Hepatocyte (in vitro differentiated cells): Measurements from ENCODE around the gene ESRRG. TPM values are rescaled to one million over a fixed set of nuclear protein-coding genes. Genes with fewer than 3 reads are reported as not detected.

Experiments
- DNase-seq: peaks from one replicate; pipeline ENCODE4 v3.0.0-alpha.2; 2016; ENCODE audit warnings: low spot score
- H2AFZ ChIP-seq: fragments of 200-600 bp; sonication (generic); 2 replicates; pipeline ENCODE4 v1.6.0; 2016; ENCODE audit warnings: antibody characterized with exemption, mild to moderate bottlenecking
- H3K27ac ChIP-seq: fragments of 200-600 bp; sonication (generic); 2 replicates; pipeline ENCODE4 v1.5.1; 2016; ENCODE audit warnings: mild to moderate bottlenecking
- H3K27me3 ChIP-seq: fragments of 200-600 bp; sonication (generic); 2 replicates; pipeline ENCODE4 v1.6.1; 2016
- H3K36me3 ChIP-seq: fragments of 200-600 bp; sonication (generic); replicated peaks from 2 replicates; pipeline ENCODE4 v1.5.1; 2016; ENCODE audit warnings: low read depth; ENCODE audit not compliant: insufficient read depth
- H3K4me1 ChIP-seq: fragments of 200-600 bp; sonication (generic); 2 replicates; pipeline ENCODE4 v1.5.1; 2016; ENCODE audit warnings: mild to moderate bottlenecking, moderate library complexity; ENCODE audit not compliant: insufficient read depth
- H3K4me2 ChIP-seq: fragments of 200-600 bp; sonication (generic); 2 replicates; pipeline ENCODE4 v1.6.0; 2016
- H3K4me3 ChIP-seq: fragments of 200-600 bp; sonication (generic); 2 replicates; pipeline ENCODE4 v1.5.1; 2016; ENCODE audit warnings: mild to moderate bottlenecking
- H3K79me2 ChIP-seq: fragments of 200-600 bp; sonication (generic); 2 replicates; pipeline ENCODE4 v1.6.0; 2017; ENCODE audit warnings: mild to moderate bottlenecking
- H3K9me2 ChIP-seq: fragments of 200-600 bp; sonication (generic); replicated peaks from 2 replicates; pipeline ENCODE4 v1.6.0; 2017; ENCODE audit warnings: mild to moderate bottlenecking; ENCODE audit not compliant: insufficient read depth
- H3K9me3 ChIP-seq: fragments of 200-600 bp; sonication (generic); 2 replicates; pipeline ENCODE4 v1.5.1; 2016; ENCODE audit warnings: low read depth, mild to moderate bottlenecking
- H4K20me1 ChIP-seq: fragments of 200-600 bp; sonication (generic); 2 replicates; pipeline ENCODE4 v1.6.0; 2016; ENCODE audit warnings: mild to moderate bottlenecking; ENCODE audit not compliant: insufficient read depth, poor library complexity, severe bottlenecking
- EZH2 ChIP-seq: fragments of 200-600 bp; sonication (generic); IDR thresholded peaks from 2 replicates; pipeline ENCODE4 v1.6.1; 2016; ENCODE audit warnings: antibody characterized with exemption, mild to moderate bottlenecking, borderline replicate concordance
- EZH2phosphoT487 ChIP-seq: fragments of 200-600 bp; sonication (generic); IDR thresholded peaks from one replicate; pipeline ENCODE4 v1.6.1; 2018; ENCODE audit warnings: antibody characterized with exemption, mild to moderate bottlenecking, low read depth, moderate library complexity; ENCODE audit not compliant: unreplicated experiment, severe bottlenecking
- WGBS: methylation state at CpG from one replicate; pipeline ENCODE4 v1.1.6; 2016; ENCODE audit warnings: low lambda C conversion rate; ENCODE audit errors: missing lambda C conversion rate; 5-methylcytosine and 5-hydroxymethylcytosine counted together
- polyA plus RNA-seq: library from polyadenylated mRNA; unstranded; fragments of >200 nt; fragmentation: Nextera tagmentation; extraction: Ambion mirVana; gene quantifications from 2 replicates; pipeline ENCODE4 v1.2.1, GENCODE V29; 2016
- total RNA-seq: library from RNA; depleted of rRNA; stranded (reverse); fragments of >200 nt; gene quantifications from 2 replicates; pipeline ENCODE4 v1.2.3, GENCODE V29; 2014
- TF ChIP-seq, protein P1 (sequence below): fragments of 200-600 bp; sonication (generic); IDR thresholded peaks from 2 replicates; pipeline ENCODE4 v1.5.1; 2016; ENCODE audit warnings: antibody characterized with exemption, mild to moderate bottlenecking; ENCODE audit not compliant: poor library complexity

ESRRG gene
- total and polyA plus RNA-seq, 2 experiments from 2014 or later, result 2.8 to 10.3 TPM

GRCh38 chr1:216566641-216567205 is 156.5 kb downstream of the ESRRG start:
- DNase-seq, result peak; percentile 20
- Histone ChIP-seq H3K4me3 (no peak overlapping the region), H2AFZ (no peak overlapping the region), H3K36me3 (no peaks in the 10 kb centered on the region), H3K9me2 (no peaks in the 10 kb centered on the region), H3K27me3 (no peaks in the 10 kb centered on the region), H3K79me2 (no peaks in the 10 kb centered on the region), H3K27ac (no peak overlapping the region), H4K20me1 (no peaks in the 10 kb centered on the region), H3K9me3 (no peaks in the 10 kb centered on the region), H3K4me1 (no peaks in the 10 kb centered on the region), H3K4me2 (no peak overlapping the region)
- 59% methylated on average over 3 of the region's 3 CpGs for WGBS
- no peak for TF ChIP-seq EZH2phosphoT487
- TF ChIP-seq, protein P1, sequence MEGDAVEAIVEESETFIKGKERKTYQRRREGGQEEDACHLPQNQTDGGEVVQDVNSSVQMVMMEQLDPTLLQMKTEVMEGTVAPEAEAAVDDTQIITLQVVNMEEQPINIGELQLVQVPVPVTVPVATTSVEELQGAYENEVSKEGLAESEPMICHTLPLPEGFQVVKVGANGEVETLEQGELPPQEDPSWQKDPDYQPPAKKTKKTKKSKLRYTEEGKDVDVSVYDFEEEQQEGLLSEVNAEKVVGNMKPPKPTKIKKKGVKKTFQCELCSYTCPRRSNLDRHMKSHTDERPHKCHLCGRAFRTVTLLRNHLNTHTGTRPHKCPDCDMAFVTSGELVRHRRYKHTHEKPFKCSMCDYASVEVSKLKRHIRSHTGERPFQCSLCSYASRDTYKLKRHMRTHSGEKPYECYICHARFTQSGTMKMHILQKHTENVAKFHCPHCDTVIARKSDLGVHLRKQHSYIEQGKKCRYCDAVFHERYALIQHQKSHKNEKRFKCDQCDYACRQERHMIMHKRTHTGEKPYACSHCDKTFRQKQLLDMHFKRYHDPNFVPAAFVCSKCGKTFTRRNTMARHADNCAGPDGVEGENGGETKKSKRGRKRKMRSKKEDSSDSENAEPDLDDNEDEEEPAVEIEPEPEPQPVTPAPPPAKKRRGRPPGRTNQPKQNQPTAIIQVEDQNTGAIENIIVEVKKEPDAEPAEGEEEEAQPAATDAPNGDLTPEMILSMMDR, result peak; percentile 43

DNA sequence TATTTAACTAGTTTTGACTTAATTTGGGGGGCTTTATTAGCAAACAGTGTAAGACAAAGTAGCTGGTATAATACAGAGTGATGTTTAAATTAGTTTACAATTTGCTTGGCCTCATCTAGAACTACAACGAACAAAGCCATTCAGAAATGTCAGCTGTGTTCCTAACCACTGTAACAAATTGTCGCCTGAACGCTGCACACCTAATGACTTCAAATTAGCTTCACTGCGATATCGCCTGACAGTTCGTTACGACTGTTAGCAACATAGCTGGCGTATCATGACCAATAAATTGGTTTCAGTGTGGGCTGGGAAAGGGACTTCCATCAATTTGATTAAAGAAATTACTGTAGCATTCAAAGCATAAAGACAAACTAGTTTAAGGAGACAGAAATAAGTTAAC is 160.1 kb downstream of the ESRRG start:
- no peak for TF ChIP-seq EZH2phosphoT487
- TF ChIP-seq, protein P1, result no peak
- TF ChIP-seq EZH2, result no peak
- no peak for DNase-seq
- WGBS, result 93% methylated on average over 8 of the region's 8 CpGs

GRCh38 chr1:216562383-216562782 is 160.8 kb downstream of the ESRRG start:
- 83% methylated on average over 3 of the region's 3 CpGs for WGBS
- Histone ChIP-seq H3K79me2 (no peaks in the 10 kb centered on the region), H3K9me3 (no peaks in the 10 kb centered on the region)

More for the DNA sequence above, 160.1 kb downstream of the ESRRG start:
- Histone ChIP-seq H3K4me1 (no peaks in the 10 kb centered on the region), H3K9me2 (no peaks in the 10 kb centered on the region), H3K4me2 (no peak overlapping the region), H3K27ac (no peak overlapping the region), H2AFZ (no peak overlapping the region), H3K9me3 (no peaks in the 10 kb centered on the region), H4K20me1 (no peaks in the 10 kb centered on the region), H3K4me3 (no peak overlapping the region), H3K36me3 (no peaks in the 10 kb centered on the region), H3K27me3 (no peaks in the 10 kb centered on the region), H3K79me2 (no peaks in the 10 kb centered on the region)

More at GRCh38 chr1:216562383-216562782, 160.8 kb downstream of the ESRRG start:
- no peaks in the 10 kb centered on the region for H3K4me1 ChIP-seq
- H3K27me3 ChIP-seq, result no peaks in the 10 kb centered on the region
- H2AFZ ChIP-seq, result no peak overlapping the region
- no peaks in the 10 kb centered on the region for H3K36me3 ChIP-seq
- no peak overlapping the region for H3K4me3 ChIP-seq
- H3K4me2 ChIP-seq, result no peak overlapping the region
- H4K20me1 ChIP-seq, result no peaks in the 10 kb centered on the region
- no peak for DNase-seq
- no peaks in the 10 kb centered on the region for H3K9me2 ChIP-seq
- H3K27ac ChIP-seq, result no peak overlapping the region
- no peak for TF ChIP-seq EZH2phosphoT487
- no peak for TF ChIP-seq EZH2
- TF ChIP-seq, protein P1, result no peak
